Osteoblast (primary cell): ENCODE results near the gene USP16. TPM values are rescaled to one million over a fixed set of nuclear protein-coding genes. Genes with fewer than 3 reads are reported as not detected.

Experiments
- DNase-seq: peaks from one replicate; pipeline ENCODE4 v3.0.0; 2011; ENCODE audit warnings: low spot score, mixed read lengths; ENCODE audit not compliant: insufficient read length; ENCODE audit errors: missing footprints
- H2AFZ ChIP-seq: 2 replicates; pipeline ENCODE4 v1.6.0; 2011; ENCODE audit warnings: mild to moderate bottlenecking, low read length
- H3K27ac ChIP-seq: 2 replicates; pipeline ENCODE4 v1.5.1; 2011; ENCODE audit warnings: mild to moderate bottlenecking, low read depth, low read length, moderate library complexity
- H3K27me3 ChIP-seq: 2 replicates; pipeline ENCODE4 v1.6.0; 2012; ENCODE audit warnings: mild to moderate bottlenecking, control low read depth, inconsistent platforms, low read length, moderate library complexity; ENCODE audit not compliant: insufficient read depth
- H3K36me3 ChIP-seq: 2 replicates; pipeline ENCODE4 v1.5.1; 2011; ENCODE audit warnings: mild to moderate bottlenecking, low read length, control low read depth, moderate library complexity; ENCODE audit not compliant: insufficient read depth
- H3K4me1 ChIP-seq: 2 replicates; pipeline ENCODE4 v1.5.1; 2011; ENCODE audit warnings: mild to moderate bottlenecking, low read length, control low read depth, moderate library complexity; ENCODE audit not compliant: insufficient read depth
- H3K4me2 ChIP-seq: 2 replicates; pipeline ENCODE4 v1.6.0; 2011; ENCODE audit warnings: mild to moderate bottlenecking, low read length; ENCODE audit not compliant: insufficient read depth
- H3K4me3 ChIP-seq: fragments of 200-600 bp; sonication (generic); 3 replicates; pipeline ENCODE4 v1.5.1; 2012; ENCODE audit warnings: mild to moderate bottlenecking, low read length, inconsistent platforms; ENCODE audit not compliant: insufficient read depth
- H3K79me2 ChIP-seq: 2 replicates; pipeline ENCODE4 v1.6.0; 2012; ENCODE audit warnings: mild to moderate bottlenecking, low read length, control low read depth, inconsistent platforms; ENCODE audit not compliant: insufficient read depth
- H3K9me3 ChIP-seq: 2 replicates; pipeline ENCODE4 v1.5.1; 2011; ENCODE audit warnings: low read depth, low read length, control low read depth
- H4K20me1 ChIP-seq: 2 replicates; pipeline ENCODE4 v1.6.0; 2012; ENCODE audit warnings: mild to moderate bottlenecking, low read length, control low read depth; ENCODE audit not compliant: insufficient read depth
- total RNA-seq: library from RNA; depleted of rRNA; stranded (reverse); fragments of >200 nt; gene quantifications from 2 replicates; pipeline ENCODE4 v1.2.3, GENCODE V29; 2012
- TF ChIP-seq, protein P1 (sequence below): IDR thresholded peaks from 2 replicates; pipeline ENCODE4 v1.5.1; 2011; ENCODE audit warnings: mild to moderate bottlenecking, low read depth, low read length, moderate library complexity; ENCODE audit errors: extremely low read depth

USP16 gene
- total RNA-seq, 1 donor: 47.4 TPM

DNA sequence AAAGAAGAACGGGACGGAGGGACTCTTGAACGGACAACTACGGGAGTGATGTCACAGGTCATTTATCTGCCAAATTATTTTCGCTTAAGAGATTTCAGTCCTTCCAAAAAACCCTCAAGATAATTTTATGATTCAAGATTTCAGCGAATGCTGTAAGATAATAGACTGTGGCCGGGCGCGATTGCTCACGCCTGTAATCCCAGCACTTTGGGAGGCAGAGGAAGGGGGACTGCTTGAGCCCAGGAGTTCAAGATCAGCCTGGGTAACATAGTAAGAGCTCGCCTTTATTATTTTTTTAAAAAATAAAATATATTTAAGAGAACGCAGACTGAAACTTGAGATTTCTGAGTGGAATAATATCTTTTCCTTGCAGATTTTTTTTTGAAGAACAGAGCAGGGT is 5.9 kb upstream of the USP16 start:
- peak; percentile 56 for DNase-seq
- Histone ChIP-seq H3K4me3 (peak overlapping the region; percentile 97), H3K36me3 (no peaks in the 10 kb centered on the region), H2AFZ (peak overlapping the region; percentile 99), H3K4me1 (peaks cover 17% of the 10 kb centered on the region), H3K9me3 (no peaks in the 10 kb centered on the region), H3K27ac (peak overlapping the region; percentile 83), H4K20me1 (no peaks in the 10 kb centered on the region), H3K79me2 (peaks cover 32% of the 10 kb centered on the region), H3K27me3 (no peaks in the 10 kb centered on the region), H3K4me2 (peak overlapping the region; percentile 93)
- TF ChIP-seq, protein P1, sequence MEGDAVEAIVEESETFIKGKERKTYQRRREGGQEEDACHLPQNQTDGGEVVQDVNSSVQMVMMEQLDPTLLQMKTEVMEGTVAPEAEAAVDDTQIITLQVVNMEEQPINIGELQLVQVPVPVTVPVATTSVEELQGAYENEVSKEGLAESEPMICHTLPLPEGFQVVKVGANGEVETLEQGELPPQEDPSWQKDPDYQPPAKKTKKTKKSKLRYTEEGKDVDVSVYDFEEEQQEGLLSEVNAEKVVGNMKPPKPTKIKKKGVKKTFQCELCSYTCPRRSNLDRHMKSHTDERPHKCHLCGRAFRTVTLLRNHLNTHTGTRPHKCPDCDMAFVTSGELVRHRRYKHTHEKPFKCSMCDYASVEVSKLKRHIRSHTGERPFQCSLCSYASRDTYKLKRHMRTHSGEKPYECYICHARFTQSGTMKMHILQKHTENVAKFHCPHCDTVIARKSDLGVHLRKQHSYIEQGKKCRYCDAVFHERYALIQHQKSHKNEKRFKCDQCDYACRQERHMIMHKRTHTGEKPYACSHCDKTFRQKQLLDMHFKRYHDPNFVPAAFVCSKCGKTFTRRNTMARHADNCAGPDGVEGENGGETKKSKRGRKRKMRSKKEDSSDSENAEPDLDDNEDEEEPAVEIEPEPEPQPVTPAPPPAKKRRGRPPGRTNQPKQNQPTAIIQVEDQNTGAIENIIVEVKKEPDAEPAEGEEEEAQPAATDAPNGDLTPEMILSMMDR: no peak

GRCh38 chr21:29022166-29022565 is 2.3 kb upstream of the USP16 start:
- no peaks in the 10 kb centered on the region for H4K20me1 ChIP-seq
- no peaks in the 10 kb centered on the region for H3K9me3 ChIP-seq
- peaks cover 43% of the 10 kb centered on the region for H3K79me2 ChIP-seq
- H3K27me3 ChIP-seq: no peaks in the 10 kb centered on the region
- DNase-seq: no peak
- H2AFZ ChIP-seq: no peak overlapping the region
- no peaks in the 10 kb centered on the region for H3K36me3 ChIP-seq
- TF ChIP-seq, protein P1: no peak
- peaks cover 25% of the 10 kb centered on the region for H3K4me1 ChIP-seq
- no peak overlapping the region for H3K27ac ChIP-seq
- H3K4me3 ChIP-seq: no peak overlapping the region
- H3K4me2 ChIP-seq: no peak overlapping the region

GRCh38 chr21:29025328-29025713 is 853 bp downstream of the USP16 start:
- Histone ChIP-seq H4K20me1 (no peaks in the 10 kb centered on the region), H3K27me3 (no peaks in the 10 kb centered on the region), H3K9me3 (no peaks in the 10 kb centered on the region), H2AFZ (peak overlapping the region; percentile 94), H3K27ac (peak overlapping the region; percentile 99), H3K4me3 (peak overlapping the region; percentile 81), H3K4me1 (peaks cover 8% of the 10 kb centered on the region), H3K4me2 (peak overlapping the region; percentile 97), H3K79me2 (peaks cover 44% of the 10 kb centered on the region), H3K36me3 (peaks cover 10% of the 10 kb centered on the region)
- TF ChIP-seq, protein P1: no peak
- DNase-seq: peak; percentile 30

GRCh38 chr21:29029524-29029923 is 5.1 kb downstream of the USP16 start:
- no peak overlapping the region for H2AFZ ChIP-seq
- no peaks in the 10 kb centered on the region for H4K20me1 ChIP-seq

More at GRCh38 chr21:29029524-29029923, 5.1 kb downstream of the USP16 start:
- peaks cover 59% of the 10 kb centered on the region for H3K79me2 ChIP-seq
- H3K27ac ChIP-seq: no peak overlapping the region
- H3K4me1 ChIP-seq: peaks cover 8% of the 10 kb centered on the region
- no peak overlapping the region for H3K4me2 ChIP-seq
- H3K4me3 ChIP-seq: no peak overlapping the region
- H3K36me3 ChIP-seq: peaks cover 36% of the 10 kb centered on the region
- no peaks in the 10 kb centered on the region for H3K9me3 ChIP-seq
- TF ChIP-seq, protein P1: no peak
- no peaks in the 10 kb centered on the region for H3K27me3 ChIP-seq
- no peak for DNase-seq
